ENCODE data around the gene CACNG7.

The CACNG7 gene

GRCh38 chr19:53879140-53880081 is 29.7 kb upstream of the CACNG7 start:
- peak; percentile 92 for DNase-seq

DNA sequence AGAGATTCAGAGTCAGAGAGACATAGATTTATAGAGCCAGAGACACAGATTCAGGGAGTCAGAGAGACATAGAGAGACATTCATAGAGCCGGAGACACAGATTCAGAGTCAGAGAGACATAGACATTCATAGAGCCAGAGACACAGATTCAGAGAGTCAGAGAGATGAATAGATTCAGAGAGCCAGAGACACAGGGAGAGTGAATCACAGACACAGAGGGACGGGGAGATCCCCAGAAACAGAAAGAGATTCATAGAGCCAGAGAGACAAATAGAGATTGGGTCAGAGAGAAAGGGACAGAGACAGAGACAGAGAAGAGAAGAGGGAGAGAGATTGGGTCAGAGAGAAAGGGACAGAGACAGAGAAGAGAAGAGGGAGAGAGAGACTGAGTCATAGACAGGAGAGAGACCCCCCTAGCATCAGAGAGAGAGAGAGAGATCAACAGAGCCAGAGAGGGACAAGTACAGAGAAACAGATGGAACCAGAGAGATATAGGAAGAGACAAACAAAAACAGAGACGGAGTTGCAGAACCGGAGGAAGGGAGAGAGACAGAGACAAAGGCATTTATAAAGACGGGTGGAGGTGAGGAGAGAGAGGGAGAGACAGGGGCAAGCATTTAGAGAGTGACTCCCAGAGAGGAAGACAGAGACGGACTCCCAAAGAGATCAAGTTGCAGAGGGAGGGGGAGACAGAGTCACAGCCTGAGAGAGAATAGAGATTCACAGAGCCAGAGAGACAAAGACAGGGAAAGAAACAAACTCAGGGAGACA is 28.2 kb upstream of the CACNG7 start:
- DNase-seq, result no peak

DNA sequence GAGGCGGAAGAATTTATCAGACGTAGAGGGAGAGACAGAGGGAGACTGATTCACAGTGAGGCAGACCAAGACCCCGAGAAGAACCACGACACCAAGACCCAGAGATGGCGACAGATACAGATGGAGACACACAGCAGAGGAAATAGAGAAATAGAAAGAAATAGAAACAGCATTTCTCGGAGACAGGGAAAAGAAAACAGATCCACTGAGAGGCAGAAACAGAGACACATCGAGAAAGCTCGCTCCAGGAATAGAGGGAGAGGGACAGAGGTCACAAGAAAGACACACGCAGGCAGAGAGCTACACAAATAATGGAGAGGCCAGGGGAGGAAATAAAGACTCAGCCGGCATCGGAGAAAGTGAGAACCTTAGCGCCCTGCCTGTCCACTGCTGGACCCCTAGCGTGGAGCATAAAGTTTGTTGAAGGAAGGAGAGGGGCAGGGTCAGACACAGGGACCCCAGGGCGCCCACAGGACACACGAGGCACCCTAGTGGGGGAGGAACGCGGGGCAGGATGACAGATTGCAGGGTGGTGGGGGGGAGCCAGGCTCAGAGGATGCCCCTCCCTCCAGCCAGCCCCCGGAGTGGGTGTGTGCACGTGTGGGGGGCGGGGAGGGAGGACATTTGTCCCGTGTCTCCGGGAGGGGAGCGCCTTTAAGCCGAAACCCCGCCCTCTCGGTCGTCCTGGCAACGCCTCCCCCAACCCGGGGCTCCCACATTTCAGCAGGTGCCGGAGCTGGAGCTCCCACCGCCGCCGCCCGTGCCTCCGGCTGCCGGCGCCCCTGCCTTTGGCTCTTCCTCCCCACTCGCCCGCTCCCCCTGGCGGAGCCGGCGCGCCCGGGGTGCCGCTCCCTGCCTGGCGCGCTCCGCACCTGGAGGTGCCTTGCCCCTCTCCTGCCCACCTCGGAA is 27.3 kb upstream of the CACNG7 start, which contains the start of gene PRKCG:
Gene PRKCG, plus strand, starts transcription at position 716 of the 909 bp plus-strand sequence. CDS start 298 bp downstream, outside the sequence.
- DNase-seq, result no peak

- DNase-seq, result no peak
Observed at GRCh38 chr19:53882391-53883050, 26.6 kb upstream of the CACNG7 start.

DNA sequence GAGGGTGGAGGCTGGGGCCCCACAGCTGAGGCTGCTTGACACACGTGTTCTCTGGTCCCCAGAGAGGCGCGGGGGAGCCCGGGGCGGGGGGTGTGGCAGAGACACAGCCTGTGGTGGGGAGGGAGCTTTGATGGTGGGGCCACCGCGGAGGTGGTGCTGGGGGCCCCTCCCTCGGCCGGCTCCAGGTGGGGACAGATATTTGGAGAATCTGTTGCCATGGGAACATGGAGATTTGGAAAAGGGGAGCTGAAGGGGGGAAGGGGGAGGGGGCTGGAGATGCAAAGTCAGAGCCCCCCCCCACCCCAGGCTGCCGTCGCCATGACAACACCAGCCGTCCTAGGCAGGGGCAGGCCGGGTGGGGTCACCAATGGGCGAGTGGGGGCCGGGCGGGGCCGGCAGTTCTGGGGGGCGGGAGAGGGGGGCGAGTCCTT is 25.8 kb upstream of the CACNG7 start:
- DNase-seq, result no peak

DNA sequence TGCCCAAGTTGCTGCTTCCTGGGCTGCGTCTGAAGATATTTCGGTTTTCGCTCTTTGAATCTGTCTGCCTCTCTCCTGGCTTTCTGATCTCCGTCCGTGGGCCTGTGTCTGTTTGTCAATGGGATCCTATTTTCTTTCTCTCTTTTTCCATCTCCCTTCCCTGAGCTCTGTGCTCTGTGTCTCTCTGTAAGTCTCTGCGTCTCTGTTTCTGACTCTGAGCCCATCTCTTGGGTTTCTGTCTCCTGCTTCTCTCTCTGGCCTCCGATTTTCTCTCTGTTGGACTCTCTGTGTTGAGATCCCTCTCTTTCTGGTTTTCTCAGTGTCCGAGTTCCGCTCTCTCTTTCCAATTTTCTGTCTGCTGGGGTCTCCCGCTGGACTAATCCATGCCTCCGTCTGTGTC is 25.3 kb upstream of the CACNG7 start:
- no peak for DNase-seq

DNA sequence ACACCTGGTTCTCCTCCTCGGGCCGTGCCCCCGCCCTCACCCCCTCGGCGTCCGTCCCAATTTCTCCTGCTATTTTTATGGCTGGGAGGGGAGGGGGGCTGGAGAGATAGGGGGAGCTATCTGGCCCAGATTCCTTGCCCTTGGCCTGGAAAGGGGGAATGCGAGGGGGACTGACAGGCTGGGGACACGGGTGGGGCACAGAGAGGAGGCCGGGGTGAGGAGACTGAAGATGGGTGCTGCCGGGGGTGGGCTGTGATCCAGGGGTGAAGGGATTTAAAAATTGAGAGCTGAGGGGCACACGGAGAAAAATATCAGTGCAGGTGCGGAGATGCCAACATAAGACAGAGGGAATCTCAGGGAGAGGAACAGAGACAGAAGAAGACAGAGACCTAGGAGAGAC is 24.8 kb upstream of the CACNG7 start:
- no peak for DNase-seq

GRCh38 chr19:53885036-53885435 is 24.0 kb upstream of the CACNG7 start:
- DNase-seq, result no peak

DNA sequence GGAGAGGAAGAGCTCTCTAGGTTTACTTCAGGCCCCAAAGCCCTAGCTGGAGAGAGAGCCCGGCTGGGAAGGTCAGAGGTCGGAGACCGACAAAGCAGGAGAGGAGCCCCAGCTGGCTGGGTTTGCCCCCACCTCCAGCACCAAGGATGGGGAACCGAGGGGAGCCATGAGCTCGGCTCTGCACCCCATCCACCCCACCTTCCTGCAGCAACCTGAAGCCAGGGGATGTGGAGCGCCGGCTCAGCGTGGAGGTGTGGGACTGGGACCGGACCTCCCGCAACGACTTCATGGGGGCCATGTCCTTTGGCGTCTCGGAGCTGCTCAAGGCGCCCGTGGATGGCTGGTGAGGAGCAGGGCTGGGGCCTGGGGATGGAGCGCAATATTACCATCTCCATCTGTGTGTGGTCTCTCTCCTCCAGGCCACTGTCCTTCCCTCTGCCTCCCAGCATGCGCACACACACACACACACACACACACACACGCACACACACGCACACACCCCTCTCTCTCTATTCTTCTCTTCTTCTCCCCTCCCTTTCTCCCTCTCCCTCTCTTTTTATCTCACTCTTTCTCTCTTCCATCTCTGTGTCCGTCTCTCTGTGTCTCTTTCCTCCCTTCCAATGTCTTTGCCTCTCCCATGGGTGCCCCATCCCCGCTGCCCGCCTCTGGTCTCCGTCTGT is 16.6 kb upstream of the CACNG7 start:
- DNase-seq, result no peak

DNA sequence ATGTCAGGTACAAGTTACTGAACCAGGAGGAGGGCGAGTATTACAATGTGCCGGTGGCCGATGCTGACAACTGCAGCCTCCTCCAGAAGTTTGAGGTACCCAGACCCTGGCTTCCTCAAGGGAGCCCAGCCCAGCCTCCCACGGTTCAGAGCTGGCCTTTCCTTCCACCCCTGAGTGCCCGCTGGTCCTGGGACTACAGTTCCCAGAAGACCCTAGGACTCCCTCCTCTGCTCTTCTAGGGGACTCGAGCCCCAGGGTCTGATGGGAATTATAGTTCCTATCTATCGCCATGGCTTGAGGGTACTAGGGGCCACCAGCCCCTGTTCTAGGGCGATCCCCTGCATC is 16.1 kb upstream of the CACNG7 start:
- DNase-seq, result no peak

- DNase-seq, result no peak
Observed at GRCh38 chr19:53894707-53895106, 14.4 kb upstream of the CACNG7 start.

DNA sequence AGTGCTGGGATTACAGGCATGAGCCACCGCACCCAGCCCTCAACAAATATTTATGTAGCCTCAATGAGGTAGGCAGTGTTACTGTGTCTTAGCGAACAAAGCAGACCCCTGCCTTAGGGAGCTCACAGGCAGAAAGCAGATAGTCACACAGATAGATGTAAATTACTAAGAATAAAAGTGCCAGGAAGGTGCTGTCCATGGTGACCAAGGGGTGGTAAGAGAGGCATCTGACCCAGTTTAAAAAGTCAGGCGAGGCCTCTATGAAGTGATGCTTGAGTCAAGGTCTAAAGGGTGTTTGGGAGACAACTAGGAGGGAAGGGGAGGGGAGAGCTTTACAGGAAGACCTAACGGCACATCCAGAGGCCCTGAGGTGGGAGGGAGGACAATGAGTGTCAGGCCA is 12.4 kb upstream of the CACNG7 start:
- DNase-seq, result no peak

- no peak for DNase-seq
Observed at GRCh38 chr19:53897459-53897858, 11.6 kb upstream of the CACNG7 start.

- DNase-seq, result no peak
Observed at GRCh38 chr19:53898166-53898565, 10.9 kb upstream of the CACNG7 start.

- DNase-seq, result no peak
Observed at GRCh38 chr19:53898636-53899341, 10.3 kb upstream of the CACNG7 start.

GRCh38 chr19:53900191-53900860 is 8.8 kb upstream of the CACNG7 start:
- DNase-seq, result no peak

- no peak for DNase-seq
Observed at GRCh38 chr19:53903055-53903680, 5.9 kb upstream of the CACNG7 start.

DNA sequence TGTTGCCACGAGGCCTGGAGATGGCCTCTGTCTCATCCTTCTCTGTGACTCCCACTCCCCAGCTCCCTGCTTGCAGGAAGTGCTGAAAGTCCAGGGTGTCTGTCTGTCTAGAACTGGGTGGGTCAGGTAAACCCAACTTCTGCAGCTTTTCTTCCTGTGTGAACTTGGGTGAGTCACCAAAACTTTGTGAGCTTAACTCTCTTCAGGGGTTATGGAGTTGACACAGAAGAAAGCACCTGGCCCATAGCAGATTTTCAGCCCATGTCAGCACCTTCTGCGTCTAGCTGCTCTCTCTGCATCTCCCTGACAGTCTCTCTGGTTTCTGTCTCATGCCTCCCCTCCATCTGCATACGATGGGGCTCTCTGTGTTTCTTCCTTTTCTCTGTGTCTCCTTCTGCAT is 4.2 kb upstream of the CACNG7 start:
- no peak for DNase-seq

GRCh38 chr19:53905787-53906186 is 3.3 kb upstream of the CACNG7 start:
- DNase-seq, result no peak
